Smooth muscle cell (in vitro differentiated cells): ENCODE measurements around the gene GNAQ. TPM values are rescaled to one million over a fixed set of nuclear protein-coding genes. Genes with fewer than 3 reads are reported as not detected.

Source experiments
- DNase-seq: peaks from one replicate; lab custom pipeline; 2025; ENCODE audit not compliant: unreplicated experiment; lab: John Stamatoyannopoulos, UW
- H2AFZ ChIP-seq: fragments of 200-600 bp; sonication (generic); 2 replicates; pipeline ENCODE4 v1.6.0; 2016; ENCODE audit warnings: antibody characterized with exemption, low read depth, mild to moderate bottlenecking
- H3F3A ChIP-seq: fragments of 200-600 bp; sonication (generic); 2 replicates; pipeline ENCODE4 v1.6.0; 2017; ENCODE audit warnings: antibody characterized with exemption, low read depth
- H3K27ac ChIP-seq: fragments of 200-600 bp; sonication (generic); 2 replicates; pipeline ENCODE4 v1.5.1; 2016; ENCODE audit warnings: low read depth, mild to moderate bottlenecking
- H3K27me3 ChIP-seq: fragments of 200-600 bp; sonication (generic); 2 replicates; pipeline ENCODE4 v1.6.1; 2016; ENCODE audit warnings: low read depth, mild to moderate bottlenecking
- H3K36me3 ChIP-seq: fragments of 200-600 bp; sonication (generic); 2 replicates; pipeline ENCODE4 v1.5.1; 2016; ENCODE audit warnings: low read depth
- H3K4me1 ChIP-seq: fragments of 200-600 bp; sonication (generic); 2 replicates; pipeline ENCODE4 v1.5.1; 2016; ENCODE audit warnings: low read depth
- H3K4me2 ChIP-seq: fragments of 200-600 bp; sonication (generic); 2 replicates; pipeline ENCODE4 v1.6.0; 2016; ENCODE audit warnings: mild to moderate bottlenecking
- H3K4me3 ChIP-seq: fragments of 200-600 bp; sonication (generic); 2 replicates; pipeline ENCODE4 v1.5.1; 2016; ENCODE audit warnings: mild to moderate bottlenecking
- H3K79me2 ChIP-seq: fragments of 200-600 bp; sonication (generic); 2 replicates; pipeline ENCODE4 v1.6.0; 2016; ENCODE audit warnings: low read depth, mild to moderate bottlenecking
- H3K9ac ChIP-seq: fragments of 200-600 bp; sonication (generic); 2 replicates; pipeline ENCODE4 v1.6.0; 2016; ENCODE audit warnings: low read depth
- H3K9me3 ChIP-seq: fragments of 200-600 bp; sonication (generic); replicated peaks from 2 replicates; pipeline ENCODE4 v1.5.1; 2016; ENCODE audit warnings: low read depth
- H4K20me1 ChIP-seq: fragments of 200-600 bp; sonication (generic); 2 replicates; pipeline ENCODE4 v1.6.0; 2016; ENCODE audit warnings: low read depth
- CTCF ChIP-seq: fragments of 200-600 bp; sonication (generic); IDR thresholded peaks from 2 replicates; pipeline ENCODE4 v1.5.1; 2017; ENCODE audit warnings: borderline replicate concordance, mild to moderate bottlenecking, antibody characterized with exemption; ENCODE audit not compliant: insufficient read depth, poor library complexity, severe bottlenecking
- WGBS: methylation state at CpG from one replicate; pipeline ENCODE4 v1.1.7; 2016; ENCODE audit warnings: low lambda C conversion rate; 5-methylcytosine and 5-hydroxymethylcytosine counted together
- polyA plus RNA-seq: library from polyadenylated mRNA; unstranded; fragments of >200 nt; fragmentation: Nextera tagmentation; extraction: Ambion mirVana; gene quantifications from 2 replicates; pipeline ENCODE4 v1.2.1, GENCODE V29; 2016
- total RNA-seq: library from RNA; depleted of rRNA; stranded (reverse); fragments of >200 nt; gene quantifications from 2 replicates; pipeline ENCODE4 v1.2.3, GENCODE V29; 2014

The GNAQ gene
- total and polyA plus RNA-seq, 2 experiments from 2014 or later: 12.5 to 41.4 TPM

- no peak overlapping the region for H3K4me3 ChIP-seq
- 100% methylated on average over 1 of the region's 1 CpG for WGBS
- no peak overlapping the region for H2AFZ ChIP-seq
Observed at GRCh38 chr9:77831781-77832180, 199.8 kb downstream of the GNAQ start.

DNA sequence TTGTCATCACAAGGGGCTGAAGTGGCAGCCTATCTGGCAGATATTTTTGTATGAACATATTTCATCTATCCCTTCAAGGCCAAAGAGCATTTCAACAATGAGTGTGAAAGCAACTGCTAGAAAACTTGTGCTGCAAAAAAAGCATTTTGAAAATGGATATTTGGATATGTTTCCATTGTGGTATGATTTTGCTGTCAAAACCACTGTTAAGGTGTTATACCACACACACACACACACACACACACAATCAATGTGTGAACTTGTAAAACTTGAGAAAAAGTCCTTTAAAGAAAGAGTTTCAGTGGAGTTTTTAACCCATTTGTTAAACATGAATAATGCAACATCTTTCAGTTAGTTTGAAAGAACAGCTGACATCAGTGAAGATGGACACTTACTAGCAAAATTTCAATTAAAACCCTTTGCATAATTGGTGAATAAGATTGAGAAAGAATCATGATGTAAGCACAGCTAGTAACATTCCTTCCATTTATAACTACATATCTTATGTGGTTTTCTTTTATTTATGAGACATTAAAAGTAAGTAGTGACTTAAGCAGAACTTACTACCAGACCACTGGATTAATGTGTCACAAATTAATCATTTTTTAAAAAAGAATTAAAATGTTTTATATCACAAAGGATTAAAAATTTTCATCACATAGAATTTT lies 200.9 kb downstream of the GNAQ start:
- Histone ChIP-seq H3K27ac (no peak overlapping the region), H3K9me3 (no peaks in the 10 kb centered on the region), H3F3A (no peaks in the 10 kb centered on the region), H3K4me1 (no peaks in the 10 kb centered on the region), H4K20me1 (peaks cover 86% of the 10 kb centered on the region), H3K4me2 (no peak overlapping the region), H2AFZ (no peak overlapping the region), H3K79me2 (peaks cover 7% of the 10 kb centered on the region), H3K4me3 (no peak overlapping the region), H3K9ac (no peak overlapping the region), H3K27me3 (no peaks in the 10 kb centered on the region), H3K36me3 (no peaks in the 10 kb centered on the region)
- DNase-seq: no peak
- TF ChIP-seq CTCF: no peak

More at GRCh38 chr9:77831781-77832180, 199.8 kb downstream of the GNAQ start:
- Histone ChIP-seq H3F3A (no peaks in the 10 kb centered on the region), H3K9ac (no peak overlapping the region), H3K27me3 (no peaks in the 10 kb centered on the region), H3K79me2 (peaks cover 14% of the 10 kb centered on the region), H3K4me1 (no peaks in the 10 kb centered on the region), H4K20me1 (peaks cover 86% of the 10 kb centered on the region), H3K27ac (no peak overlapping the region), H3K36me3 (no peaks in the 10 kb centered on the region), H3K9me3 (no peaks in the 10 kb centered on the region), H3K4me2 (no peak overlapping the region)
- no peak for TF ChIP-seq CTCF
- no peak for DNase-seq

- Histone ChIP-seq H4K20me1 (peaks cover 80% of the 10 kb centered on the region), H2AFZ (no peak overlapping the region), H3F3A (no peaks in the 10 kb centered on the region), H3K36me3 (no peaks in the 10 kb centered on the region), H3K27ac (no peak overlapping the region), H3K9ac (no peak overlapping the region), H3K4me3 (no peak overlapping the region), H3K79me2 (peaks cover 5% of the 10 kb centered on the region), H3K27me3 (no peaks in the 10 kb centered on the region), H3K4me1 (peaks cover 2% of the 10 kb centered on the region), H3K4me2 (no peak overlapping the region), H3K9me3 (no peaks in the 10 kb centered on the region)
- WGBS: 46% methylated on average over 4 of the region's 4 CpGs
- no peak for DNase-seq
- no peak for TF ChIP-seq CTCF
Observed at GRCh38 chr9:77829420-77829819, 202.2 kb downstream of the GNAQ start.
